ENCODE results near the gene COL1A2. TPM values are rescaled to one million over a fixed set of nuclear protein-coding genes. Genes with fewer than 3 reads are reported as not detected.

The COL1A2 gene
- total and polyA plus RNA-seq, 2 of the 8 experiments (the other 6 are each of a cell fraction or from before 2014, with no cell fraction given): 45.2 to 87.2 TPM

DNA sequence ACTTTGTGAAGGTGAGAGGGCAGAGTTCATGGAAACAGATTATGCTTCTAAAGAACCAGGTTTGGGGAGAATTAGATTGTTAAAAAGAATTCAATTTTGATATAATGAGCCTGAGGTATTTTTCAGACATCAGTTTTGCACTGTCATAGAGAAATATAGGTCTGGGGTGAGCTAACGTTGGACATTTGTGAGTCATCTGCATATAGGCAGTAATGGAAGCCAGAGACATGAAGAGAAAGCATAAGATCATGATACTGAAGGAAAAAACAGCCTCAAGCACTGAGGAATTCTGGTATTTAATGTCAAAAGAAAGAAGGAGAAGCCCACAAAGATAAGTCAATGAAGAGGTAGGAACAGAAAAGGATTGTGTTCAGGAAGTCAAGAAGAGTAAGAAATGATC, 32.4 kb upstream of the COL1A2 start (continued):
- TF ChIP-seq NANOG (IDR thresholded peaks at IDR 0.05; ENCODE audit: insufficient read depth, low read depth, low read length, poor library complexity, severe bottlenecking): no peak
- TF ChIP-seq TAF7 (optimal IDR thresholded peaks at IDR 0.05; ENCODE audit: borderline replicate concordance, low read depth, low read length): no peak
- TF ChIP-seq TBP (IDR thresholded peaks at IDR 0.05; ENCODE audit: low read depth, low read length): no peak
